Choroid plexus epithelial cell (primary cell): ENCODE results near the gene CLK1.
"Not testable (repeated sequence)": the region's sequence is repeated elsewhere in the genome, so short reads cannot be mapped to it uniquely, and the experiment has no call there.

ENCODE experiments used
- DNase-seq: peaks from one replicate; pipeline ENCODE4 v3.0.0-alpha.2; 2010; ENCODE audit warnings: low read depth
- H3K4me3 ChIP-seq: 2 replicates; pipeline ENCODE4 v1.5.1; 2011; ENCODE audit warnings: low read depth, mild to moderate bottlenecking, control low read depth, low read length, moderate library complexity
- TF ChIP-seq, protein P1 (sequence below): conservative IDR thresholded peaks from 2 replicates; pipeline ENCODE4 v1.5.1; 2011; ENCODE audit warnings: low read depth, mild to moderate bottlenecking, control low read depth, inconsistent platforms, low read length, moderate library complexity

The CLK1 gene

DNA sequence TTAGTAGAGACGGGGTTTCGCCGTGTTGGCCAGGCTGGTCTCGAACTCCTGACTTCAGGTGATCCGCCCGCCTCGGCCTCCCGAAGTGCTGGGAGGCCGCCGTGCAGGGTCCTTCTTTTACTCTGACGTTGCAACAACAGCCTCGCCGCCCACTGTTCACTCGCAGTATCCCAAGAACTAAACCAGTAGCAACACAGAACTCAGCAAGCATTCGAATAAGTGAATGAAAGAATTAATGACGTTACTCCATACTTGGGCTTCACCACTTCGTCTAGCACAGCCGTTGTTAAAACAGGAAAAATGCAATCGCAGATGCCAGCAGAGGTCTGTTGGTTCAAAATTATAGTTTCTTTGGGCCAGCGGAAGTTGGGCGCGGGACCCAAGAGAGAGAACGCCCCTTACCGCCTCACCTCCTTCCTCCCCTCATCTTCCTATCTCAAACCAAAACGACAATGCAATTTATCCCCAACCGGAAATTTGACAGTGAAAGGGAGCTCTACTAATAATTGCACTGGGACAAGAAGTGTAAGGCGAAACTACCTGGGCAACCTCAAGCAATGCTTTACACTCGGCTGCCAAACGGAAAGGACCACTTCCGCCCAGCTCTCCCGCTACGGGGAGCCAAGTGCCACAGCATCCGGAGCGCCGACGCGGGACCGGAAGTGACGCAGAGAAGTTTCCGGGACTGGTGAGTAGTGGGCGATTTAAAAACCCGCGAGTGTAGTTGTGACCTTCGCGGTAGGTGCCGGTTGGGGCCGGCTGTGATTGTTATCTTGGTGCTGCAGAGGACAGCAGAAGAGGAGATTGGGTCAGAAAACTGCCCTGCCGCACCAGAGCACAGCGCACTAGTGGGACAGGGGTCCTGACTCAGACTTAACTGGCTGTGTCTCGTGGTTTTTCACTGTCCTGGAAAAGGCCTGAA is 24.5 kb upstream of the CLK1 start, which contains the start of the genes NIF3L1 and PPIL3:
Gene NIF3L1 (plus strand): TSS at position 668 of the 922 bp plus-strand sequence. CDS start 2,573 bp downstream, outside the sequence.
Gene PPIL3 (minus strand): TSS at position 374 of the 922 bp plus-strand sequence. CDS start 1,462 bp downstream, outside the sequence.
- peak within 1 kb of the TSS; percentile 77 for H3K4me3 ChIP-seq
- peak; percentile 99 for DNase-seq
- TF ChIP-seq, protein P1, sequence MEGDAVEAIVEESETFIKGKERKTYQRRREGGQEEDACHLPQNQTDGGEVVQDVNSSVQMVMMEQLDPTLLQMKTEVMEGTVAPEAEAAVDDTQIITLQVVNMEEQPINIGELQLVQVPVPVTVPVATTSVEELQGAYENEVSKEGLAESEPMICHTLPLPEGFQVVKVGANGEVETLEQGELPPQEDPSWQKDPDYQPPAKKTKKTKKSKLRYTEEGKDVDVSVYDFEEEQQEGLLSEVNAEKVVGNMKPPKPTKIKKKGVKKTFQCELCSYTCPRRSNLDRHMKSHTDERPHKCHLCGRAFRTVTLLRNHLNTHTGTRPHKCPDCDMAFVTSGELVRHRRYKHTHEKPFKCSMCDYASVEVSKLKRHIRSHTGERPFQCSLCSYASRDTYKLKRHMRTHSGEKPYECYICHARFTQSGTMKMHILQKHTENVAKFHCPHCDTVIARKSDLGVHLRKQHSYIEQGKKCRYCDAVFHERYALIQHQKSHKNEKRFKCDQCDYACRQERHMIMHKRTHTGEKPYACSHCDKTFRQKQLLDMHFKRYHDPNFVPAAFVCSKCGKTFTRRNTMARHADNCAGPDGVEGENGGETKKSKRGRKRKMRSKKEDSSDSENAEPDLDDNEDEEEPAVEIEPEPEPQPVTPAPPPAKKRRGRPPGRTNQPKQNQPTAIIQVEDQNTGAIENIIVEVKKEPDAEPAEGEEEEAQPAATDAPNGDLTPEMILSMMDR = no peak

DNA sequence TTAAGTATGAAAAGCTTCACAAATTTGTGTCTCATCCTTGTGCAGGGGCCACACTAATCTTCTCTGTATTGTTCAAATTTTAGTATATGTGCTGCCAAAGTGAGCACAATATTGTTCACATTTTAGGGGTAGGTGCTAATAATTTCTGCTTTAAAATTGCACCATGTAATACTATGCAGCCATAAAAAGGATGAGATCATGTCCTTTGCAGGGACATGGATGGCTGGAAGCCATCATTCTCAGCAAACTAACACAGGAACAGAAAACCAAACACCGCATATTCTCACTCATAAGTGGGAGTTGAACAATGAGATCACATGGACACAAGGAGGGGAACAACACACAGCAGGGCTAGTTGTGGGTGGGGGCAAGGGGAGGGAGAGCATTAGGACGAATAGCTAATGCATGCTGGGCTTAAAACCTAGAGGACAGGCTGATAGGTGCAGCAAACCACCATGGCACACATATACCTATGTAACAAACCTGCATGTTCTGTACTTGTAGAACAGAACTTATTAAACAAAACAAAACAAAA is 17.3 kb upstream of the CLK1 start:
- H3K4me3 ChIP-seq, DNase-seq: not testable (repeated sequence)

DNA sequence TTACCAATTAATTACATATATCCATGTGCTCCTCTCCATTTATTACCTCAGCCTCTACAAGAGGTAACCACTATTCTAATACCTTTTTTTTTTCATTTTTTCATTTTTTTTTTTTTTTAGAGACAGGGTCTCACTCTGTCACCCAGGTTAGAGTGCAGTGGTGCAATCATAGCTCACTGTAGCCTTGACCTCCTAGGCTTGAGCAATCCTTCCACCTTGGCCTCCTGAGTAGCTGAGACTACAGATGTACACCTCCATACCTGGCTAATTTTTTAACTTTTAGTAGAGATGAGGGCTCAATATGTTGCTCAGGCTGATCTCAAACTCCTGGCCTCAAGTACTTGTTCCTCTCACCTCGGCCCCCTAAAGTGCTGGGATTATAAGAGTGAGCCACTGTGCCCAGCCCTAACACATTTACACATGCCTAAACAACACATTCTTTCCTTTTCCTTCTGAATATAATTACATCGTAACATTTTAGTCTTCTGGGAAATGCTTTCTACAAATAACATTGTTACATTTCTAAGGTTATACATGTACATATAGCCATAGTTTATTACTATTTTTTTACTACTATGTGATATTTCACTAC is 13.9 kb upstream of the CLK1 start:
- TF ChIP-seq, protein P1 = no peak
- DNase-seq = no peak
- no peak overlapping the region for H3K4me3 ChIP-seq

DNA sequence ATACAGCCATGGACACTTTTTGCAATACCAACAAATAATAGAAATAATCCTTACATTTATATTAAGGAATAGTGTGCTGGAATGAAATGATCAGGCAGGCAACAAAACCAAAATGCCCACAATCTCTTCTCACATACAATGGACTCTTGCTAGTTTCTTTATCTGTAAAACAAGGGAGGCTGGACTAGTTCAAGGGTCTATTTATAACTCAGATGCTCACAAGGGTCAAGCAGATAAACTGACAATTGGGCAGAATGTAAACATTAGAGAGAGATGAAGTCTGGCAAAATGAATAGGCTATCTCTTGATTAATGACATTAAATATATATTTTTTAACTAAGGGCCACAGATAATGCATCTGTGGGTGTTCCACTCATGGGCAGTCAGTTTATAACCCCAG is 13.0 kb upstream of the CLK1 start:
- H3K4me3 ChIP-seq = no peak overlapping the region
- TF ChIP-seq, protein P1 = no peak
- DNase-seq = no peak

DNA sequence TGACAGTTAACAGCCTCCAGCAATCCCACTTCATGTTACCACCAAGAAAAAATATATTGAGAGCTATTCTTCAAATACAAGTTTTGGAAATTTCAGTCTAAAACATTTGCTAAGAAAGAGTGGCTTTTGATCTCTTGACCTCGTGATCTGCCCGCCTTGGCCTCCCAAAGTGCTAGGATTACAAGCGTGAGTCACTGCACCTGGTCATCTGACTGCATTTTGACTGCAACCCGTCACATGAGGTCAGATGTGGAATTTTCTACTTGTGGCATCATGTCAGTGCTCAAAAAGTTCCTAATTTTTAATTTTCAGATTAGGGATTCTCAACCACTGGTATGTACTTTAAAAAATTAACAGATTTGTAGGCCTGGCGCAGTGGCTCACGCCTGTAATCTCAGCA is 9.1 kb upstream of the CLK1 start:
- TF ChIP-seq, protein P1 = no peak
- no peak for DNase-seq
- H3K4me3 ChIP-seq = no peak overlapping the region

DNA sequence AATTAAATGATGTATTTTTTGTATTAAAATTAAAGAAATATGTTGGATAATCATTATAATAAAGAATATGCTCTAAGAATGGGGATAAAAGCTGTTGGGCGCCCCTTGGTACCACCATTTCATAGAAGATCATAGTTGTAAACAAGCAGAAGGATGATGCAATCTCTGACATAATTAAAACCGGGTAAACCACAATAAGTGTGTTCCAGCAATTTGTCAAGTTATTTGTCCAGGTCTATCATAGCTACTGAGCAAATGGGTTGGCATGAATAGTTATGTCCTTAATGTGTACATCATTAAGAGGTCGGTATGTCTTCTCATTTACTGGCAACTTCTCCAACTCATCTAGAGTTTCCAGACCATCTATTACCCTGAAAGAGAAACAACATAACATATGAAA is 6.7 kb upstream of the CLK1 start:
- no peak overlapping the region for H3K4me3 ChIP-seq
- TF ChIP-seq, protein P1 = no peak
- DNase-seq = no peak

DNA sequence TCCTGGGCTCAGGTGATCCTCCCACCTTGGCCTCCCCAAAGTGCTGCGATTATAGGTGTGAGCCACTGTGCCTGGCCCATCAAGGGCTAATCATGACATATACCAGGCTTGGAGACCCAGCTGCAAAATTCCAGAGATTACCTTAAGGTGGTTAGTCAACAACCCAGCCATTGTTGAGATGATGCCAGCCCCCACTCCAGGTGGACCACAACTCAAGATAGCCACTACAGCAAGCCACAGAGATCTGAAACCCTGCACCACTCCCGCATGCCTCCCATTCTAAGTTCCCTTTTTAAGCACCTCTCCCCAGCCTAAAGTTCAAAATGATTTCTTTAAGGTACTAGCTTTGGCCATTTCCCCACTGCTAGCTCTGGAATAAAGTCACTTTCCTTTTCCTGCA is 4.6 kb upstream of the CLK1 start:
- H3K4me3 ChIP-seq = no peak overlapping the region
- no peak for DNase-seq
- TF ChIP-seq, protein P1 = no peak
